ENCODE results near the gene TNIP2.

TNIP2 gene

GRCh38 chr4:2762048-2762447 lies 5.9 kb upstream of the TNIP2 start:
- Histone ChIP-seq H3K27ac (no peak overlapping the region), H3K9me3 (no peaks in the 10 kb centered on the region)

GRCh38 chr4:2761035-2761923 lies 5.1 kb upstream of the TNIP2 start:
- no peak overlapping the region for H3K27ac ChIP-seq
- H3K27me3 ChIP-seq, result no peaks in the 10 kb centered on the region
- no peaks in the 10 kb centered on the region for H3K9me3 ChIP-seq
- H3K4me3 ChIP-seq, result no peak overlapping the region
- H3K36me3 ChIP-seq, result no peaks in the 10 kb centered on the region
- intact Hi-C loops (cut with DNase I; ENCODE audit: low total_unique reads), result loop anchor here (5.0 to 10.0 kb wide), 4 partner anchors 104 to 276 kb away; partner anchors contain the start of genes GRK4 and NOP14
- TF ChIP-seq CTCF (IDR thresholded peaks at IDR 0.05), result no peak
- H3K4me1 ChIP-seq, result peaks cover 0 to 14% (median 6%) of the 10 kb centered on the region in 4 donors
- peak in 1 of 2 donors; percentile 64 for DNase-seq

More at GRCh38 chr4:2762048-2762447, 5.9 kb upstream of the TNIP2 start:
- peaks cover 0 to 14% (median 3%) of the 10 kb centered on the region in 4 donors for H3K4me1 ChIP-seq
- H3K27me3 ChIP-seq, result no peaks in the 10 kb centered on the region
- DNase-seq, result peak in 1 of 2 donors; percentile 54
- no peaks in the 10 kb centered on the region for H3K36me3 ChIP-seq
- intact Hi-C loops (cut with DNase I; ENCODE audit: low total_unique reads), result loop anchor here (5.0 to 10.0 kb wide), 4 partner anchors 103 to 275 kb away; partner anchors contain the start of genes GRK4 and NOP14
- no peak overlapping the region for H3K4me3 ChIP-seq
- no peak for TF ChIP-seq CTCF (IDR thresholded peaks at IDR 0.05)

- no peak overlapping the region for H3K27ac ChIP-seq
These were observed 1.3 kb upstream of the TNIP2 start for GRCh38 chr4:2757426-2757825.

GRCh38 chr4:2756691-2757350 lies 685 bp upstream of the TNIP2 start:
- H3K36me3 ChIP-seq, result no peaks in the 10 kb centered on the region
- H3K9me3 ChIP-seq, result no peaks in the 10 kb centered on the region
- intact Hi-C loops (cut with DNase I; ENCODE audit: low total_unique reads), result no loop called here
- H3K4me1 ChIP-seq, result peaks cover 0 to 19% (median 14%) of the 10 kb centered on the region in 4 donors
- peak overlapping the region; percentile 75 to 78 for H3K27ac ChIP-seq
- DNase-seq, result peak in 1 of 2 donors; percentile 62
- H3K27me3 ChIP-seq, result no peaks in the 10 kb centered on the region
- no peak for TF ChIP-seq CTCF (IDR thresholded peaks at IDR 0.05)
- H3K4me3 ChIP-seq, result peak overlapping the region; percentile 67 to 95

More at GRCh38 chr4:2757426-2757825, 1.3 kb upstream of the TNIP2 start:
- no peak for TF ChIP-seq CTCF (IDR thresholded peaks at IDR 0.05)
- intact Hi-C loops (cut with DNase I; ENCODE audit: low total_unique reads), result no loop called here
- Histone ChIP-seq H3K36me3 (no peaks in the 10 kb centered on the region), H3K27me3 (no peaks in the 10 kb centered on the region), H3K4me3 (no peak overlapping the region), H3K4me1 (peaks cover 0 to 19% (median 14%) of the 10 kb centered on the region in 4 donors), H3K9me3 (no peaks in the 10 kb centered on the region)
- peak in 1 of 2 donors; percentile 55 for DNase-seq

GRCh38 chr4:2754848-2755819 lies 1.0 kb downstream of the TNIP2 start:
- no peaks in the 10 kb centered on the region for H3K9me3 ChIP-seq
- H3K27me3 ChIP-seq, result no peaks in the 10 kb centered on the region
- no peak for DNase-seq
- intact Hi-C loops (cut with DNase I; ENCODE audit: low total_unique reads), result no loop called here
- H3K36me3 ChIP-seq, result no peaks in the 10 kb centered on the region
- no peak for TF ChIP-seq CTCF (IDR thresholded peaks at IDR 0.05)
- peak overlapping the region; percentile 75 to 84 for H3K27ac ChIP-seq
- peak overlapping the region; percentile 67 to 95 for H3K4me3 ChIP-seq
- peaks cover 0 to 28% (median 14%) of the 10 kb centered on the region in 4 donors for H3K4me1 ChIP-seq

Data from tibial artery (tissue), 4 donors.